H1 (cell line): ENCODE data around the gene SGO2. TPM values are rescaled to one million over a fixed set of nuclear protein-coding genes. Genes with fewer than 3 reads are reported as not detected.

Experiments
- CHD2 ChIP-seq: IDR thresholded peaks from 2 replicates; pipeline ENCODE4 v1.6.1; 2012; ENCODE audit warnings: low read length, improper control_type of control experiment
- EZH2 ChIP-seq: fragments of 200-600 bp; sonication (generic); IDR thresholded peaks from 2 replicates; pipeline ENCODE4 v1.7.1; 2012; ENCODE audit warnings: low read depth, mild to moderate bottlenecking, moderate library complexity, low read length, inconsistent platforms; ENCODE audit not compliant: severe bottlenecking
- KDM5A ChIP-seq: fragments of 200-600 bp; IDR thresholded peaks from 2 replicates; pipeline ENCODE4 v1.7.1; 2012; ENCODE audit warnings: mild to moderate bottlenecking, low read length, inconsistent platforms, mixed read lengths
- NRF1 ChIP-seq: IDR thresholded peaks from 2 replicates; pipeline ENCODE4 v1.6.1; 2011; ENCODE audit warnings: mild to moderate bottlenecking, low read depth, low read length, improper control_type of control experiment
- RNF2 ChIP-seq: fragments of 200-900, 300-1000 bp; sonication (generic); IDR thresholded peaks from 2 replicates; pipeline ENCODE4 v1.7.1; 2016; ENCODE audit warnings: borderline replicate concordance, low read depth, mild to moderate bottlenecking, antibody characterized with exemption, low read length; ENCODE audit not compliant: poor library complexity, severe bottlenecking; ENCODE audit errors: missing control alignments
- SAP30 ChIP-seq: fragments of 300-600 bp; sonication (generic); IDR thresholded peaks from 2 replicates; pipeline ENCODE4 v1.7.1; 2012; ENCODE audit warnings: low read length, moderate library complexity, mild to moderate bottlenecking, inconsistent platforms; ENCODE audit not compliant: insufficient read depth, insufficient replicate concordance
- SRF ChIP-seq: IDR thresholded peaks from 2 replicates; pipeline ENCODE4 v1.6.1; 2011; ENCODE audit warnings: mild to moderate bottlenecking, low read depth, low read length, moderate library complexity
- polyA plus RNA-seq, 7 experiments: library from polyadenylated mRNA; depleted of rRNA in 3 of 7; stranded (reverse) in 5 of 7; unstranded in 2 of 7; fragments of >200 nt in 5 of 7; fragments of 200-250 nt in 2 of 7; gene quantifications; 1 replicate in 5 of 7; 2 replicates in 1 of 7; 4 replicates in 1 of 7; pipeline versions ENCODE4 v1.2.1 to v1.2.3, GENCODE V29; 2011 to 2013; ENCODE audit warnings: missing spikeins in 2 of 7, mixed read lengths in 2 of 7
- total RNA-seq: library from RNA; stranded (reverse); fragmentation: NEBNext Ultra II Directional; extraction: Animal tissue kit (Norgen Biotek cat#: 25700); gene quantifications from 2 replicates; pipeline ENCODE4 v1.2.1, GENCODE V29; 2021
- TF ChIP-seq, protein P1 (sequence below): fragments of 300-600 bp; sonication (generic); IDR thresholded peaks from 2 replicates; pipeline ENCODE4 v1.7.1; 2012; ENCODE audit warnings: low read length, moderate library complexity, mild to moderate bottlenecking, inconsistent platforms; ENCODE audit not compliant: insufficient replicate concordance
- TF ChIP-seq, protein P2 (sequence below): IDR thresholded peaks from 2 replicates; pipeline ENCODE4 v1.6.1; 2011; ENCODE audit warnings: low read depth, mild to moderate bottlenecking, low read length; ENCODE audit not compliant: insufficient read depth

The SGO2 gene
- total and polyA plus RNA-seq, 2 of the 8 experiments (the other 6 are each of a cell fraction or from before 2014, with no cell fraction given), result 2.4 to 33.2 TPM

GRCh38 chr2:200604571-200605255 lies 78.7 kb downstream of the SGO2 start (continued):
- TF ChIP-seq, protein P1, sequence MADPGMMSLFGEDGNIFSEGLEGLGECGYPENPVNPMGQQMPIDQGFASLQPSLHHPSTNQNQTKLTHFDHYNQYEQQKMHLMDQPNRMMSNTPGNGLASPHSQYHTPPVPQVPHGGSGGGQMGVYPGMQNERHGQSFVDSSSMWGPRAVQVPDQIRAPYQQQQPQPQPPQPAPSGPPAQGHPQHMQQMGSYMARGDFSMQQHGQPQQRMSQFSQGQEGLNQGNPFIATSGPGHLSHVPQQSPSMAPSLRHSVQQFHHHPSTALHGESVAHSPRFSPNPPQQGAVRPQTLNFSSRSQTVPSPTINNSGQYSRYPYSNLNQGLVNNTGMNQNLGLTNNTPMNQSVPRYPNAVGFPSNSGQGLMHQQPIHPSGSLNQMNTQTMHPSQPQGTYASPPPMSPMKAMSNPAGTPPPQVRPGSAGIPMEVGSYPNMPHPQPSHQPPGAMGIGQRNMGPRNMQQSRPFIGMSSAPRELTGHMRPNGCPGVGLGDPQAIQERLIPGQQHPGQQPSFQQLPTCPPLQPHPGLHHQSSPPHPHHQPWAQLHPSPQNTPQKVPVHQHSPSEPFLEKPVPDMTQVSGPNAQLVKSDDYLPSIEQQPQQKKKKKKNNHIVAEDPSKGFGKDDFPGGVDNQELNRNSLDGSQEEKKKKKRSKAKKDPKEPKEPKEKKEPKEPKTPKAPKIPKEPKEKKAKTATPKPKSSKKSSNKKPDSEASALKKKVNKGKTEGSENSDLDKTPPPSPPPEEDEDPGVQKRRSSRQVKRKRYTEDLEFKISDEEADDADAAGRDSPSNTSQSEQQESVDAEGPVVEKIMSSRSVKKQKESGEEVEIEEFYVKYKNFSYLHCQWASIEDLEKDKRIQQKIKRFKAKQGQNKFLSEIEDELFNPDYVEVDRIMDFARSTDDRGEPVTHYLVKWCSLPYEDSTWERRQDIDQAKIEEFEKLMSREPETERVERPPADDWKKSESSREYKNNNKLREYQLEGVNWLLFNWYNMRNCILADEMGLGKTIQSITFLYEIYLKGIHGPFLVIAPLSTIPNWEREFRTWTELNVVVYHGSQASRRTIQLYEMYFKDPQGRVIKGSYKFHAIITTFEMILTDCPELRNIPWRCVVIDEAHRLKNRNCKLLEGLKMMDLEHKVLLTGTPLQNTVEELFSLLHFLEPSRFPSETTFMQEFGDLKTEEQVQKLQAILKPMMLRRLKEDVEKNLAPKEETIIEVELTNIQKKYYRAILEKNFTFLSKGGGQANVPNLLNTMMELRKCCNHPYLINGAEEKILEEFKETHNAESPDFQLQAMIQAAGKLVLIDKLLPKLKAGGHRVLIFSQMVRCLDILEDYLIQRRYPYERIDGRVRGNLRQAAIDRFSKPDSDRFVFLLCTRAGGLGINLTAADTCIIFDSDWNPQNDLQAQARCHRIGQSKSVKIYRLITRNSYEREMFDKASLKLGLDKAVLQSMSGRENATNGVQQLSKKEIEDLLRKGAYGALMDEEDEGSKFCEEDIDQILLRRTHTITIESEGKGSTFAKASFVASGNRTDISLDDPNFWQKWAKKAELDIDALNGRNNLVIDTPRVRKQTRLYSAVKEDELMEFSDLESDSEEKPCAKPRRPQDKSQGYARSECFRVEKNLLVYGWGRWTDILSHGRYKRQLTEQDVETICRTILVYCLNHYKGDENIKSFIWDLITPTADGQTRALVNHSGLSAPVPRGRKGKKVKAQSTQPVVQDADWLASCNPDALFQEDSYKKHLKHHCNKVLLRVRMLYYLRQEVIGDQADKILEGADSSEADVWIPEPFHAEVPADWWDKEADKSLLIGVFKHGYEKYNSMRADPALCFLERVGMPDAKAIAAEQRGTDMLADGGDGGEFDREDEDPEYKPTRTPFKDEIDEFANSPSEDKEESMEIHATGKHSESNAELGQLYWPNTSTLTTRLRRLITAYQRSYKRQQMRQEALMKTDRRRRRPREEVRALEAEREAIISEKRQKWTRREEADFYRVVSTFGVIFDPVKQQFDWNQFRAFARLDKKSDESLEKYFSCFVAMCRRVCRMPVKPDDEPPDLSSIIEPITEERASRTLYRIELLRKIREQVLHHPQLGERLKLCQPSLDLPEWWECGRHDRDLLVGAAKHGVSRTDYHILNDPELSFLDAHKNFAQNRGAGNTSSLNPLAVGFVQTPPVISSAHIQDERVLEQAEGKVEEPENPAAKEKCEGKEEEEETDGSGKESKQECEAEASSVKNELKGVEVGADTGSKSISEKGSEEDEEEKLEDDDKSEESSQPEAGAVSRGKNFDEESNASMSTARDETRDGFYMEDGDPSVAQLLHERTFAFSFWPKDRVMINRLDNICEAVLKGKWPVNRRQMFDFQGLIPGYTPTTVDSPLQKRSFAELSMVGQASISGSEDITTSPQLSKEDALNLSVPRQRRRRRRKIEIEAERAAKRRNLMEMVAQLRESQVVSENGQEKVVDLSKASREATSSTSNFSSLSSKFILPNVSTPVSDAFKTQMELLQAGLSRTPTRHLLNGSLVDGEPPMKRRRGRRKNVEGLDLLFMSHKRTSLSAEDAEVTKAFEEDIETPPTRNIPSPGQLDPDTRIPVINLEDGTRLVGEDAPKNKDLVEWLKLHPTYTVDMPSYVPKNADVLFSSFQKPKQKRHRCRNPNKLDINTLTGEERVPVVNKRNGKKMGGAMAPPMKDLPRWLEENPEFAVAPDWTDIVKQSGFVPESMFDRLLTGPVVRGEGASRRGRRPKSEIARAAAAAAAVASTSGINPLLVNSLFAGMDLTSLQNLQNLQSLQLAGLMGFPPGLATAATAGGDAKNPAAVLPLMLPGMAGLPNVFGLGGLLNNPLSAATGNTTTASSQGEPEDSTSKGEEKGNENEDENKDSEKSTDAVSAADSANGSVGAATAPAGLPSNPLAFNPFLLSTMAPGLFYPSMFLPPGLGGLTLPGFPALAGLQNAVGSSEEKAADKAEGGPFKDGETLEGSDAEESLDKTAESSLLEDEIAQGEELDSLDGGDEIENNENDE, result no peak
- TF ChIP-seq KDM5A, result no peak
- TF ChIP-seq NRF1, result no peak
- TF ChIP-seq SRF, result no peak
- TF ChIP-seq EZH2, result no peak
- TF ChIP-seq RNF2, result no peak
- no peak for TF ChIP-seq SAP30
- TF ChIP-seq, protein P2, sequence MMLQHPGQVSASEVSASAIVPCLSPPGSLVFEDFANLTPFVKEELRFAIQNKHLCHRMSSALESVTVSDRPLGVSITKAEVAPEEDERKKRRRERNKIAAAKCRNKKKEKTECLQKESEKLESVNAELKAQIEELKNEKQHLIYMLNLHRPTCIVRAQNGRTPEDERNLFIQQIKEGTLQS, result no peak
- no peak for TF ChIP-seq CHD2
